T-helper 17 cell (primary cell): ENCODE data around the gene PLXNB2. TPM values are rescaled to one million over a fixed set of nuclear protein-coding genes. Genes with fewer than 3 reads are reported as not detected.

Experiments
- ATAC-seq: fragments of 150-1000 bp; cut with Tn5 transposase; 2 replicates; pipeline ENCODE4 v1.10.0; 2021; ENCODE audit warnings: mild to moderate bottlenecking, moderate library complexity
- DNase-seq, 3 donors: peaks; one replicate each; pipeline versions ENCODE4 v3.0.0 to v3.0.0-alpha.2; 2020 to 2021
- H3K9me3 ChIP-seq: one replicate; pipeline ENCODE4 v1.7.0; 2013; ENCODE audit warnings: low read length, mild to moderate bottlenecking; ENCODE audit not compliant: control insufficient read depth, poor library complexity, severe bottlenecking
- H3K27ac Mint-ChIP-seq: one replicate; pipeline ENCODE4 v1.8.0; 2022; ENCODE audit warnings: mild to moderate bottlenecking, moderate library complexity, mixed read lengths
- H3K27me3 Mint-ChIP-seq: one replicate; pipeline ENCODE4 v1.8.0; 2022; ENCODE audit warnings: mixed read lengths
- H3K36me3 Mint-ChIP-seq: one replicate; pipeline ENCODE4 v1.8.0; 2022; ENCODE audit warnings: low read depth, mixed read lengths
- H3K4me1 Mint-ChIP-seq: one replicate; pipeline ENCODE4 v1.8.0; 2022; ENCODE audit warnings: mild to moderate bottlenecking, mixed read lengths
- H3K4me3 Mint-ChIP-seq: one replicate; pipeline ENCODE4 v1.8.0; 2022; ENCODE audit warnings: mild to moderate bottlenecking, moderate library complexity, mixed read lengths
- total RNA-seq, 4 donors: library from RNA in 2 of 4; stranded (reverse) in 2 of 4; gene quantifications; one replicate each; pipeline ENCODE4 v1.2.3 and lab custom pipeline; 2022 to 2026

PLXNB2 gene
- total RNA-seq, 2 donors from 2014 or later, result 3.0 to 7.6 TPM

DNA sequence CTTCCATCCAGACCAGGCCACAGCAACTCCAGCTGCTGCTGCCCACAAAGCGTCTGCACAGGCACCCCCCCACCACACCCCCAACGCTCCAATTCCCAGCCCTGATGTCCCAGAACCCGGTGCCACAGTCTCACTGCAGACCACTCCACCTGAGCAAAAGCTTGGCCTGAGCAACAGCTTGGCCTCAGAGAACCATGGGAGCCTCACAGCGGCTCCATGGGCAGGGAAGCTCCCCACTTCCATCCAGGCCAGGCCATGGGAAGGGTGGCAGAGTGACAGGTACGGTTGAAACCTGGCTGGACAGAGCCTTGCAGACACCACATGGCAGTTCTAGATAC lies 13.2 kb downstream of the PLXNB2 start:
- H3K4me3 Mint-ChIP-seq, result no peak overlapping the region
- peaks cover 4% of the 10 kb centered on the region for H3K4me1 Mint-ChIP-seq
- ATAC-seq (no peak), DNase-seq (no peak)
- H3K27ac Mint-ChIP-seq, result no peak overlapping the region
- peaks cover 2% of the 10 kb centered on the region for H3K36me3 Mint-ChIP-seq
- no peaks in the 10 kb centered on the region for H3K9me3 ChIP-seq
- peaks cover 40% of the 10 kb centered on the region for H3K27me3 Mint-ChIP-seq

DNA sequence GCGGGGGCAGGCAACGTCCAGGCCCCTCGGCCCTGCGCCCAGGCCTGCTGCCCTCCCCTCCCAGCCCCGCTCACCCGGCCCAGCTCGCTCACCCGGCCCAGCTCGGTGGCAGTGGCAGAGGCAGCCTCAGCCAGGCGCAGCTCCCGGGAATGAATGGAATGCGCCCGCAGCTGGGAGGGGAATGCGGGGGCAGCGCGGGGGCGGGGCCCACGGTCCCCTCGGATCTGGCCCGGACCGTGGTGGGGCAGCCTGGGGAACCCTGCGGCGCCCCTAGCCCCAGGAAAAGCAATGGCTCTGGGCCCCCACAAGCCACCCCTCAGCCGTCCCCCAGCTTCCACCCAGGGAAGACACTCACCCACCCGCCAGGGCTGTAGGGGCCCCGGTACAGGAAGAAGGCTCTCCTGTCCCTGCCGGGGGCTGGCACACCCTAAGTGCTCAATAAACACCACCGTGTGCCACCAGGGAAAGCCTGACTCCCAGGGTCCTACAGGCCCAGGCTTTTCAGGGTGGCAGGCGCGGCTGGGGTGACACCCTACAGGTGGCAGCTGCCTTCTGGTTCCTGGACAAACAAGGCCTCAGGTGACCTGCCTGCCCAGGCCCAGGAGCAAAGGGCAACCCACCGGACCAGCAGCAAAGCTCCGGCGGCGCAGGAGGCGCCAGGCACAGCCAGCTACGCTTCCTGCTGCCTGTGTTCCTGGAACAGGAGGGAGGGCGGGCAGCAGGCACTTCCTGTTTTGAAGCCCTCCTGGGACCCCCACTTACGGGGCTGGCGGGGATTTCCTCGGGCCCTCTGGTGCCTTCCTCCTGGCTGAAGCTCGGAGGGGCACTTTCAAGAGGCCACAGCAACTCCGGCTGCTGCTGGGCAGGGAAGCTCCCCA lies 13.8 kb downstream of the PLXNB2 start:
- no peak overlapping the region for H3K4me3 Mint-ChIP-seq
- H3K9me3 ChIP-seq, result no peaks in the 10 kb centered on the region
- ATAC-seq, result no peak
- H3K27ac Mint-ChIP-seq, result no peak overlapping the region
- H3K4me1 Mint-ChIP-seq, result peaks cover 4% of the 10 kb centered on the region
- no peak for DNase-seq
- H3K36me3 Mint-ChIP-seq, result peaks cover 2% of the 10 kb centered on the region
- H3K27me3 Mint-ChIP-seq, result peaks cover 39% of the 10 kb centered on the region

DNA sequence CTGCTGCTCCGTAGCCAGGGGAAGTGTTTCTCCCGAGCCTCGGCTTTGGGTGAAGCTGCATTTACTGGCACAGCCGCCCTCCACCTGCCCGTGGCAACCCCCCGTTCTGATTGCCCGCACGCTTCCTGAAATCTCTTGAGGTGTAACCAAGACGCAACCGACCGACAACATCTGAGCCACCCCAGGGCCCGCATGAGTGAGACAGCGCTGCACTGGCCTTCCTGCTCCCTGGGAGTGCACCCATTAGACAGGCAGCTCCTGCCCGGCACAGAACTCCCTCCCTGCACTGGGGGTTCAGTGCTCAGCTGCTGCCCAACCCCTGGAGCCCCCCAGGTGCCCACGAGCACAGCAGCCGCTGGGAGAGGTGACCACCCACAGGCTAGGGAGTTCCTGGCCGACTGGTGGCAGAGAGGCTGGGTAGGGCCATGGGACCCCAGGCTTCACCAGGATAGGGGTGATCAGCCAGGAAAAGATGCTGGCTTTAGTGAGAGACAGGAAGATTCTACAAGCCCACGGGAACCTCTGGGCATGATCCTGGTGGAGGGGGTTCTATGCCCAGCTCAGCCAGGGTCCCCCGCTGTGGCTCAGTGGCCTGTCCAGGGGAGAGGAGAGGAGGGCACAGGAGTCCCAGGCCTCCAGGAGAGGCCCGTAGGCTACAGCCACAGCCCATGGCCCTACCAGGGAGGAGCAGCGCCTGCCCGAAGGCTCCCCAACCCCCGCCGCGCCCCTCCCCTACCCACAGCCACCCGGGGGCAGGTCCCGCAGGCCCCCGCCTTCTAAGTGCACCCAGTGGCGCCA lies 14.6 kb downstream of the PLXNB2 start:
- peak; percentile 56 for ATAC-seq
- DNase-seq, result no peak
- H3K36me3 Mint-ChIP-seq, result peaks cover 2% of the 10 kb centered on the region
- H3K27ac Mint-ChIP-seq, result no peak overlapping the region
- peak overlapping the region; percentile 56 for H3K4me3 Mint-ChIP-seq
- peaks cover 4% of the 10 kb centered on the region for H3K4me1 Mint-ChIP-seq
- peaks cover 31% of the 10 kb centered on the region for H3K27me3 Mint-ChIP-seq
- H3K9me3 ChIP-seq, result no peaks in the 10 kb centered on the region

- H3K27me3 Mint-ChIP-seq, result peaks cover 21% of the 10 kb centered on the region
- no peak overlapping the region for H3K27ac Mint-ChIP-seq
- peaks cover 4% of the 10 kb centered on the region for H3K4me1 Mint-ChIP-seq
- peaks cover 2% of the 10 kb centered on the region for H3K36me3 Mint-ChIP-seq
- H3K4me3 Mint-ChIP-seq, result no peak overlapping the region
- ATAC-seq (no peak), DNase-seq (no peak)
- no peaks in the 10 kb centered on the region for H3K9me3 ChIP-seq
Measured at GRCh38 chr22:50289942-50290630, 17.4 kb downstream of the PLXNB2 start.

DNA sequence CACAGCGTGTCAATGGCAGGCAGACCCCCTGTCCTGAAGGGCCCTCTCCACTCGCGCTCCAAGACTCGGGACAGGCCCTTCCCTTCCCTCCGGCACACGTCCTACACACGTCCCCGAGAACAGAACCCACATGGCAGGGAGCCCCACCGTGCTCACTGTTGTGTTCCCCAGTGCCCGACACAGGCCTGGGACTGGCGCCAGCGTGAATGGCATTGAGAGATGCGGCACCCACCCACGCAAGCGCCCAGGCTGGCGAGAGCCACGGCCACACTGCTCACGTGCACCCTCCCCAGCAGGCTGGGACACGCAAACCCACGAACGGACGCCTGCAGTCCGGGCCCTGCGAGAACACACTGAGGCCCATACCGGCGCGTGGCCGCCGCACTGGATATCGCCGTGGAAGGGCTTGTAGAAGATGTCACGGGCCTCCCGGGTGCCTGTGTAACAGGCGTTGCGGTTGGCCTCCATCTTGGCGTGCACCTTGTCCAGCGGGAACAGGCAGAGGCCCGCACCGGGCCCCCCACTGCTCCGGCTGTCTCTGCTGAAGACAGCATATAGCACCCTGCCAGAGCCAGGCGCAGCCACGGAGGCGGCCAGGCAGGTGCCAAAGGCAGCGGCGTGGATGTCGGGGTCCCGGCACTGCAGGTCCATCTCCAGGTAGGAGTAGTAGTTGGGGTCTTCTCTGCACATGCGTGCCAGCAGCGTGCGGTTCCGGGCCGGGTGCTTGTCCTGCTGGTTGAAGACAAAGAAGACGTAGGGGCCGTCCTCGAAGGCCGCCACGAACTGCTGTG lies 18.1 kb downstream of the PLXNB2 start:
- DNase-seq (no peak), ATAC-seq (no peak)
- no peaks in the 10 kb centered on the region for H3K9me3 ChIP-seq
- Mint-ChIP-seq H3K4me3 (no peak overlapping the region), H3K27ac (no peak overlapping the region), H3K36me3 (peaks cover 2% of the 10 kb centered on the region), H3K27me3 (peaks cover 21% of the 10 kb centered on the region), H3K4me1 (peaks cover 6% of the 10 kb centered on the region)

- Mint-ChIP-seq H3K36me3 (peaks cover 2% of the 10 kb centered on the region), H3K27ac (no peak overlapping the region), H3K27me3 (peaks cover 17% of the 10 kb centered on the region)
Measured at GRCh38 chr22:50287731-50288130, 19.7 kb downstream of the PLXNB2 start.

DNA sequence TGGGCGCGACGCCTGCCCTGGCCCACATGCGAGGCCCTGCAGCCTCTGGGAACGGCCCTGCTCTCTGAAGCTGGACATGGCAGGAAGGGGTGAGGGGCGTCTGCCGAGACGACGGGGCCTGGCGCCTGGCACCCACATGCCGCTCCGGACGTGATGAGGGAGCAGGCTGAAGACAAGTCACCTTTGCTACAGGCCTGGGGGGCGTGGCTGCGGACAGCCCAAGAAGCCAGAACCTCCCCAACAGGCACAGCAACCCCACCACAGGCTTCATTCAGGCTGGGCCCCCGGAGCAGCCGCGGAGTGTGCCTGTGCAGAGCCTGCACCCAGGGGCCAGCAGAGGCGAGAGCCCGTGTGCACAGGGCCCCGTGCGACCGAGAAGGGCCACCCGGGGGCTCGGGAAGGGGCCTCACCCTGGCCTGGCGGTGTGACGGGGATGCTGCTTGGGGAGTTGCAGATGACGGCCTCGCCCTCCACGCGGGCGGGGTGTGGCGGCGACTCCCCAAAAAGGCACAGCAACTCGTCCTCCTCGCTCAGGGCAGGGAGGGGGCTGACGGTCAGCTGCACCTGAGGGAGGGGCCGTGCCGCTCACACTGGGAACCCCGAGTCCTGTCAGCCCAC lies 20.6 kb downstream of the PLXNB2 start:
- H3K27ac Mint-ChIP-seq, result no peak overlapping the region

More at GRCh38 chr22:50287731-50288130, 19.7 kb downstream of the PLXNB2 start:
- no peaks in the 10 kb centered on the region for H3K9me3 ChIP-seq
- no peak for ATAC-seq
- no peak for DNase-seq
- H3K4me3 Mint-ChIP-seq, result no peak overlapping the region
- H3K4me1 Mint-ChIP-seq, result peaks cover 5% of the 10 kb centered on the region

DNA sequence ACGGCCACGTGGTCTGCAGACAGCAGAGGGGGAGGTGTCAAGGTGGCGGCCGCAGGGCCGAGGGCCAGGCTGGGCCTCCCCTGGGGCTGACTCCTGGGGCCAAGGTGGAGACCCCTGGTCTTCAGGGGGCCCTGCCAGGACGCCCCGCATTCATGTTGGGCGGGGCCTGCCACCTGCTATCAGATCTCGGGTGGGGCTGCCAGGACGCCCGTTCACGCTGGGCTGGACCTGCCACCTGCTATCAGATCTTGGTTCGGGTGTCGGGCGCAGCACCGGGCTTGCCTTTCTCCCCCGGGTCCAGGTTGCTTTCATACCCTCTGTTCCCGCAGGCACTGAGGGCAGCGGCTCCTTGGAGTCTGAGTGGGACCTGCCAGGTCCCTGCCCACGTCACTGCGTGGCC lies 21.2 kb downstream of the PLXNB2 start:
- Mint-ChIP-seq H3K4me1 (peaks cover 2% of the 10 kb centered on the region), H3K27me3 (peaks cover 3% of the 10 kb centered on the region), H3K4me3 (no peak overlapping the region), H3K27ac (no peak overlapping the region), H3K36me3 (no peaks in the 10 kb centered on the region)
- ATAC-seq, result no peak
- H3K9me3 ChIP-seq, result no peaks in the 10 kb centered on the region
- no peak for DNase-seq

More for the DNA sequence above, 20.6 kb downstream of the PLXNB2 start:
- Mint-ChIP-seq H3K36me3 (no peaks in the 10 kb centered on the region), H3K4me3 (no peak overlapping the region), H3K27me3 (peaks cover 8% of the 10 kb centered on the region), H3K4me1 (peaks cover 2% of the 10 kb centered on the region)
- no peaks in the 10 kb centered on the region for H3K9me3 ChIP-seq
- ATAC-seq, result no peak
- no peak for DNase-seq

- ATAC-seq (no peak), DNase-seq (no peak)
- H3K27me3 Mint-ChIP-seq, result no peaks in the 10 kb centered on the region
- no peaks in the 10 kb centered on the region for H3K9me3 ChIP-seq
- H3K27ac Mint-ChIP-seq, result no peak overlapping the region
- no peak overlapping the region for H3K4me3 Mint-ChIP-seq
- H3K36me3 Mint-ChIP-seq, result no peaks in the 10 kb centered on the region
- H3K4me1 Mint-ChIP-seq, result peaks cover 2% of the 10 kb centered on the region
Measured at GRCh38 chr22:50285568-50286229, 21.7 kb downstream of the PLXNB2 start.

DNA sequence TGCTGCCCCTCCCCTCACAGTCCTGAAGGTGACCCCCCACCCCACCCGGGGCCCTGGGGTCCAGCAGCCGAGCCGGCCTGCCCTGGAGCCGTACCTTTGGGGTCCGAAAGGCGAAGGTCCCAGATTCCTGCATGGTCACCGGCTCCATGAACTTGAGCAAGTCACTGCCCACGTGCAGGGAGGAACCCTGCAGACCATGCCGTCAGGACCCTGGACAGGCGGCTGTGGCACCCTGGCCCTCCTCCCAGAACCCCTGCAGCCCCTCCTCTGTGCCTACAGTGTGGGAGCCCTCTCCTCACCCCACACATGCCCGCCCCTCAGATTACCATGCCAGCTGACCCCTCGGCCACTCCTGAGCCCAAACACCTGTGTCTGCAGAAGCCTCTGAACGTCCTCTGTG lies 23.0 kb downstream of the PLXNB2 start:
- peak overlapping the region; percentile 41 for H3K4me3 Mint-ChIP-seq
- no peak for ATAC-seq
- peaks cover 2% of the 10 kb centered on the region for H3K4me1 Mint-ChIP-seq
- no peaks in the 10 kb centered on the region for H3K9me3 ChIP-seq
- no peak for DNase-seq
- no peak overlapping the region for H3K27ac Mint-ChIP-seq
- no peaks in the 10 kb centered on the region for H3K27me3 Mint-ChIP-seq
- no peaks in the 10 kb centered on the region for H3K36me3 Mint-ChIP-seq

DNA sequence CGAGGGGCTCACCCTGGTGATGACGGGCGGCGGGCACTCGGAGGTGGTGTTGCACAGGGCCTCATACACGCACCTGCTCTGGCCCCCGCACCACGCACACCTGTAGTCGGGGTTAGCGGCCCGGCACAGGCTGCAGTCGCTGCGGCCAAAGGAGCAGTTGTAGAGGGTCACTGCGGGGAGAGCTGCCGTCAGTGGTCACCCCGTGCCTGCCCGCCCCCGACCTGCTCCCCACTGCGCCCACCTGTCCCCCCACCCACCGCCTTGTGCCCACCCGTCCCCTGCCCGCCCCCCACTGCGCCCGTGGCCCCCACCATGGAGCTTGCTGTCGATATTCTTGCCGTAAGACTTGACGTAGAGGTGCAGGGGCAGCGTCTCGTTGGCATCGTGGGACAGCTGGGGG lies 23.6 kb downstream of the PLXNB2 start:
- H3K36me3 Mint-ChIP-seq, result no peaks in the 10 kb centered on the region
- DNase-seq, result no peak
- no peak overlapping the region for H3K27ac Mint-ChIP-seq
- ATAC-seq, result no peak
- H3K4me1 Mint-ChIP-seq, result peaks cover 2% of the 10 kb centered on the region
- H3K27me3 Mint-ChIP-seq, result no peaks in the 10 kb centered on the region
- H3K4me3 Mint-ChIP-seq, result no peak overlapping the region
- H3K9me3 ChIP-seq, result no peaks in the 10 kb centered on the region
